ENCODE results near the gene SHISAL1.

SHISAL1 gene

GRCh38 chr22:44225091-44225689, 87.6 kb downstream of the SHISAL1 start:
- no peak for DNase-seq

GRCh38 chr22:44224166-44224565, 88.6 kb downstream of the SHISAL1 start:
- no peak for DNase-seq

GRCh38 chr22:44221710-44222475, 90.9 kb downstream of the SHISAL1 start:
- no peak for DNase-seq

GRCh38 chr22:44220727-44221680, 91.7 kb downstream of the SHISAL1 start:
- no peak for DNase-seq

- no peak for DNase-seq
Observed at GRCh38 chr22:44219101-44219870, 93.5 kb downstream of the SHISAL1 start.

- DNase-seq, result no peak
Observed at GRCh38 chr22:44218071-44218470, 94.7 kb downstream of the SHISAL1 start.

- no peak for DNase-seq
Observed at GRCh38 chr22:44217346-44217745, 95.4 kb downstream of the SHISAL1 start.

GRCh38 chr22:44215287-44215686, 97.5 kb downstream of the SHISAL1 start:
- no peak for DNase-seq

GRCh38 chr22:44214764-44215163, 98.0 kb downstream of the SHISAL1 start:
- DNase-seq, result no peak

GRCh38 chr22:44214187-44214586, 98.6 kb downstream of the SHISAL1 start:
- DNase-seq, result no peak

GRCh38 chr22:44213489-44214043, 99.2 kb downstream of the SHISAL1 start:
- no peak for DNase-seq

- DNase-seq, result no peak
Observed at GRCh38 chr22:44212936-44213335, 99.8 kb downstream of the SHISAL1 start.

GRCh38 chr22:44211946-44212930, 100.5 kb downstream of the SHISAL1 start:
- DNase-seq, result no peak

GRCh38 chr22:44211256-44211945, 101.3 kb downstream of the SHISAL1 start:
- DNase-seq, result no peak

- DNase-seq, result no peak
Observed at GRCh38 chr22:44210722-44211121, 102.0 kb downstream of the SHISAL1 start.

- no peak for DNase-seq
Observed at GRCh38 chr22:44209343-44209742, 103.4 kb downstream of the SHISAL1 start.

GRCh38 chr22:44207981-44208317, 104.8 kb downstream of the SHISAL1 start:
- no peak for DNase-seq

GRCh38 chr22:44207173-44207980, 105.4 kb downstream of the SHISAL1 start:
- DNase-seq, result no peak

GRCh38 chr22:44206696-44207095, 106.1 kb downstream of the SHISAL1 start:
- DNase-seq, result no peak

- DNase-seq, result no peak
Observed at GRCh38 chr22:44206330-44206645, 106.5 kb downstream of the SHISAL1 start.
